Activated CD4-positive, alpha-beta T cell treated with anti-CD3 and anti-CD28 coated beads, Interleukin-2, amount 10 ng/mL, durations not matched to agents 24 days and 14 days (primary cell): Measurements from ENCODE around the gene CHD1. TPM values are rescaled to one million over a fixed set of nuclear protein-coding genes. Genes with fewer than 3 reads are reported as not detected.

Experiments
- DNase-seq: peaks from one replicate; pipeline ENCODE4 v3.0.0; 2022
- H3K27ac Mint-ChIP-seq: one replicate; pipeline ENCODE4 v1.8.0; 2022; ENCODE audit warnings: mild to moderate bottlenecking, mixed read lengths
- H3K27me3 Mint-ChIP-seq: one replicate; pipeline ENCODE4 v1.8.0; 2022; ENCODE audit warnings: mixed read lengths
- H3K36me3 Mint-ChIP-seq: one replicate; pipeline ENCODE4 v1.8.0; 2022; ENCODE audit warnings: low read depth, mild to moderate bottlenecking, mixed read lengths
- H3K4me1 Mint-ChIP-seq: one replicate; pipeline ENCODE4 v1.8.0; 2021; ENCODE audit warnings: mixed read lengths
- H3K4me3 Mint-ChIP-seq: one replicate; pipeline ENCODE4 v1.8.0; 2022; ENCODE audit warnings: mild to moderate bottlenecking, moderate library complexity, mixed read lengths
- H3K9me3 Mint-ChIP-seq: one replicate; pipeline ENCODE4 v1.8.0; 2021; ENCODE audit warnings: mixed read lengths
- intact Hi-C: fragments of 100-400 bp; cut with micrococcal nuclease; formaldehyde crosslinking; loops from one replicate; pipeline ENCODE4 v1.15.1; 2023
- total RNA-seq: library from RNA; stranded (reverse); gene quantifications from 2 replicates; pipeline ENCODE4 v1.2.3, GENCODE V29; 2022

Gene CHD1
- total RNA-seq, 1 donor from 2014 or later, result 74.2 TPM

GRCh38 chr5:98927989-98928872 lies 576 bp downstream of the CHD1 start:
- peak overlapping the region; percentile 99 for H3K27ac Mint-ChIP-seq
- no peaks in the 10 kb centered on the region for H3K9me3 Mint-ChIP-seq
- H3K36me3 Mint-ChIP-seq, result peaks cover 31% of the 10 kb centered on the region
- DNase-seq, result peak; percentile 82
- peaks cover 5% of the 10 kb centered on the region for H3K27me3 Mint-ChIP-seq
- peak overlapping the region; percentile 95 for H3K4me3 Mint-ChIP-seq
- intact Hi-C loops, result loop anchor here (1.0 to 5.0 kb wide), 5 partner anchors 22 to 1974 kb away; partner anchors contain the start of genes RGMB and ST8SIA4
- peaks cover 37% of the 10 kb centered on the region for H3K4me1 Mint-ChIP-seq

- no peaks in the 10 kb centered on the region for H3K9me3 Mint-ChIP-seq
- peaks cover 35% of the 10 kb centered on the region for H3K36me3 Mint-ChIP-seq
- H3K4me1 Mint-ChIP-seq, result peaks cover 33% of the 10 kb centered on the region
Observed at GRCh38 chr5:98927242-98927988, 1.4 kb downstream of the CHD1 start.

GRCh38 chr5:98923966-98924365 lies 4.8 kb downstream of the CHD1 start:
- peak; percentile 57 for DNase-seq
- H3K9me3 Mint-ChIP-seq, result no peaks in the 10 kb centered on the region
- intact Hi-C loops, result no loop called here
- peaks cover 45% of the 10 kb centered on the region for H3K4me1 Mint-ChIP-seq
- peaks cover 2% of the 10 kb centered on the region for H3K27me3 Mint-ChIP-seq
- no peak overlapping the region for H3K4me3 Mint-ChIP-seq
- H3K27ac Mint-ChIP-seq, result peak overlapping the region; percentile 56
- peaks cover 51% of the 10 kb centered on the region for H3K36me3 Mint-ChIP-seq

More at GRCh38 chr5:98927242-98927988, 1.4 kb downstream of the CHD1 start:
- DNase-seq, result peak; percentile 88
- Mint-ChIP-seq H3K4me3 (peak overlapping the region; percentile 95), H3K27me3 (peaks cover 5% of the 10 kb centered on the region), H3K27ac (peak overlapping the region; percentile 98)
- intact Hi-C loops, result loop anchor here (1.0 to 5.0 kb wide), 4 partner anchors 21 to 1975 kb away; partner anchors contain the start of genes RGMB and ST8SIA4

- intact Hi-C loops, result no loop called here
- H3K36me3 Mint-ChIP-seq, result peaks cover 64% of the 10 kb centered on the region
- H3K27ac Mint-ChIP-seq, result no peak overlapping the region
- H3K4me3 Mint-ChIP-seq, result peak overlapping the region; percentile 51
- peaks cover 53% of the 10 kb centered on the region for H3K4me1 Mint-ChIP-seq
- no peaks in the 10 kb centered on the region for H3K9me3 Mint-ChIP-seq
- no peak for DNase-seq
- H3K27me3 Mint-ChIP-seq, result no peaks in the 10 kb centered on the region
Observed at GRCh38 chr5:98921947-98922505, 6.8 kb downstream of the CHD1 start.

- Mint-ChIP-seq H3K27ac (no peak overlapping the region), H3K9me3 (no peaks in the 10 kb centered on the region), H3K27me3 (no peaks in the 10 kb centered on the region), H3K4me3 (no peak overlapping the region), H3K4me1 (peaks cover 50% of the 10 kb centered on the region), H3K36me3 (peaks cover 57% of the 10 kb centered on the region)
- intact Hi-C loops, result no loop called here
- no peak for DNase-seq
Observed at GRCh38 chr5:98917433-98917832, 11.4 kb downstream of the CHD1 start.

GRCh38 chr5:98916540-98916939 lies 12.3 kb downstream of the CHD1 start:
- Mint-ChIP-seq H3K4me3 (no peak overlapping the region), H3K27ac (no peak overlapping the region), H3K9me3 (no peaks in the 10 kb centered on the region), H3K36me3 (peaks cover 50% of the 10 kb centered on the region), H3K27me3 (no peaks in the 10 kb centered on the region), H3K4me1 (peaks cover 44% of the 10 kb centered on the region)
- intact Hi-C loops, result no loop called here
- DNase-seq, result no peak

- Mint-ChIP-seq H3K27ac (no peak overlapping the region), H3K27me3 (no peaks in the 10 kb centered on the region), H3K4me3 (no peak overlapping the region), H3K4me1 (peaks cover 45% of the 10 kb centered on the region), H3K9me3 (no peaks in the 10 kb centered on the region), H3K36me3 (peaks cover 38% of the 10 kb centered on the region)
- DNase-seq, result no peak
- intact Hi-C loops, result loop anchor here (5.0 kb wide), 1 partner anchor 47 kb away; no protein-coding TSS in a partner anchor
Observed at GRCh38 chr5:98913911-98914310, 14.9 kb downstream of the CHD1 start.

- Mint-ChIP-seq H3K9me3 (no peaks in the 10 kb centered on the region), H3K4me3 (no peak overlapping the region), H3K27ac (no peak overlapping the region), H3K4me1 (peaks cover 41% of the 10 kb centered on the region), H3K27me3 (no peaks in the 10 kb centered on the region), H3K36me3 (peaks cover 22% of the 10 kb centered on the region)
- no peak for DNase-seq
- intact Hi-C loops, result loop anchor here (5.0 kb wide), 1 partner anchor 44 kb away; no protein-coding TSS in a partner anchor
Observed at GRCh38 chr5:98911280-98912040, 17.3 kb downstream of the CHD1 start.

GRCh38 chr5:98909363-98909762 lies 19.4 kb downstream of the CHD1 start:
- peaks cover 44% of the 10 kb centered on the region for H3K4me1 Mint-ChIP-seq
- DNase-seq, result no peak
- peak overlapping the region; percentile 34 for H3K27ac Mint-ChIP-seq
- H3K9me3 Mint-ChIP-seq, result no peaks in the 10 kb centered on the region
- H3K36me3 Mint-ChIP-seq, result peaks cover 23% of the 10 kb centered on the region
- H3K27me3 Mint-ChIP-seq, result no peaks in the 10 kb centered on the region
- H3K4me3 Mint-ChIP-seq, result no peak overlapping the region
- intact Hi-C loops, result no loop called here

- no peak overlapping the region for H3K27ac Mint-ChIP-seq
- H3K4me1 Mint-ChIP-seq, result peaks cover 38% of the 10 kb centered on the region
- H3K4me3 Mint-ChIP-seq, result no peak overlapping the region
- H3K36me3 Mint-ChIP-seq, result peaks cover 23% of the 10 kb centered on the region
- no peaks in the 10 kb centered on the region for H3K9me3 Mint-ChIP-seq
- H3K27me3 Mint-ChIP-seq, result no peaks in the 10 kb centered on the region
- intact Hi-C loops, result no loop called here
- no peak for DNase-seq
Observed at GRCh38 chr5:98907951-98908350, 20.9 kb downstream of the CHD1 start.

- no peak for DNase-seq
- Mint-ChIP-seq H3K36me3 (peaks cover 26% of the 10 kb centered on the region), H3K27ac (no peak overlapping the region), H3K4me1 (peaks cover 38% of the 10 kb centered on the region), H3K27me3 (no peaks in the 10 kb centered on the region), H3K9me3 (no peaks in the 10 kb centered on the region), H3K4me3 (no peak overlapping the region)
- intact Hi-C loops, result loop anchor here (1.0 kb wide), 3 partner anchors 20 to 153 kb away; no protein-coding TSS in a partner anchor
Observed at GRCh38 chr5:98906756-98907355, 22.0 kb downstream of the CHD1 start.

GRCh38 chr5:98905857-98906688 lies 22.7 kb downstream of the CHD1 start:
- H3K27me3 Mint-ChIP-seq, result no peaks in the 10 kb centered on the region
- peaks cover 25% of the 10 kb centered on the region for H3K36me3 Mint-ChIP-seq
- intact Hi-C loops, result loop anchor here (1.0 kb wide), 3 partner anchors 21 to 154 kb away; no protein-coding TSS in a partner anchor
- DNase-seq, result no peak
- no peak overlapping the region for H3K4me3 Mint-ChIP-seq
- peaks cover 31% of the 10 kb centered on the region for H3K4me1 Mint-ChIP-seq
- no peaks in the 10 kb centered on the region for H3K9me3 Mint-ChIP-seq
- peak overlapping the region; percentile 1 for H3K27ac Mint-ChIP-seq
